Neural cell (in vitro differentiated cells): ENCODE results near the gene IMMP2L.

Source experiments
- CTCF ChIP-seq: fragments of 450-650 bp; IDR thresholded peaks from 2 replicates; pipeline ENCODE4 v1.5.1; 2014; ENCODE audit warnings: antibody characterized with exemption, mild to moderate bottlenecking, moderate library complexity; ENCODE audit not compliant: poor library complexity, severe bottlenecking
- EP300 ChIP-seq: fragments of 450-650 bp; conservative IDR thresholded peaks from 2 replicates; pipeline ENCODE4 v1.6.1; 2014; ENCODE audit warnings: antibody characterized with exemption, mild to moderate bottlenecking, moderate library complexity; ENCODE audit not compliant: poor library complexity, severe bottlenecking
- EZH2 ChIP-seq: fragments of 200-600, 300-800 bp; shearing (Covaris generic), sonication (generic); IDR thresholded peaks from 2 replicates; pipeline ENCODE4 v1.6.1; 2014; ENCODE audit warnings: antibody characterized with exemption, low read length, borderline replicate concordance, mild to moderate bottlenecking; ENCODE audit not compliant: insufficient read depth, poor library complexity, severe bottlenecking
- POLR2AphosphoS5 ChIP-seq: IDR thresholded peaks from 2 replicates; pipeline ENCODE4 v1.6.1; 2012
- SMC3 ChIP-seq: fragments of 450-650 bp; conservative IDR thresholded peaks from 2 replicates; pipeline ENCODE4 v1.6.1; 2014; ENCODE audit warnings: antibody characterized with exemption, mild to moderate bottlenecking, moderate library complexity; ENCODE audit not compliant: poor library complexity
- TAF1 ChIP-seq: IDR thresholded peaks from 2 replicates; pipeline ENCODE4 v1.6.1; 2012; ENCODE audit warnings: low read depth
- TF ChIP-seq, protein P1 (sequence below): IDR thresholded peaks from 2 replicates; pipeline ENCODE4 v1.6.1; 2012; ENCODE audit warnings: borderline replicate concordance

GRCh38 chr7:111010798-111011197 lies 551.5 kb downstream of the IMMP2L start:
- TF ChIP-seq CTCF (no peak), EZH2 (no peak), EP300 (no peak), POLR2AphosphoS5 (no peak), TAF1 (no peak), SMC3 (no peak)
- TF ChIP-seq, protein P1, sequence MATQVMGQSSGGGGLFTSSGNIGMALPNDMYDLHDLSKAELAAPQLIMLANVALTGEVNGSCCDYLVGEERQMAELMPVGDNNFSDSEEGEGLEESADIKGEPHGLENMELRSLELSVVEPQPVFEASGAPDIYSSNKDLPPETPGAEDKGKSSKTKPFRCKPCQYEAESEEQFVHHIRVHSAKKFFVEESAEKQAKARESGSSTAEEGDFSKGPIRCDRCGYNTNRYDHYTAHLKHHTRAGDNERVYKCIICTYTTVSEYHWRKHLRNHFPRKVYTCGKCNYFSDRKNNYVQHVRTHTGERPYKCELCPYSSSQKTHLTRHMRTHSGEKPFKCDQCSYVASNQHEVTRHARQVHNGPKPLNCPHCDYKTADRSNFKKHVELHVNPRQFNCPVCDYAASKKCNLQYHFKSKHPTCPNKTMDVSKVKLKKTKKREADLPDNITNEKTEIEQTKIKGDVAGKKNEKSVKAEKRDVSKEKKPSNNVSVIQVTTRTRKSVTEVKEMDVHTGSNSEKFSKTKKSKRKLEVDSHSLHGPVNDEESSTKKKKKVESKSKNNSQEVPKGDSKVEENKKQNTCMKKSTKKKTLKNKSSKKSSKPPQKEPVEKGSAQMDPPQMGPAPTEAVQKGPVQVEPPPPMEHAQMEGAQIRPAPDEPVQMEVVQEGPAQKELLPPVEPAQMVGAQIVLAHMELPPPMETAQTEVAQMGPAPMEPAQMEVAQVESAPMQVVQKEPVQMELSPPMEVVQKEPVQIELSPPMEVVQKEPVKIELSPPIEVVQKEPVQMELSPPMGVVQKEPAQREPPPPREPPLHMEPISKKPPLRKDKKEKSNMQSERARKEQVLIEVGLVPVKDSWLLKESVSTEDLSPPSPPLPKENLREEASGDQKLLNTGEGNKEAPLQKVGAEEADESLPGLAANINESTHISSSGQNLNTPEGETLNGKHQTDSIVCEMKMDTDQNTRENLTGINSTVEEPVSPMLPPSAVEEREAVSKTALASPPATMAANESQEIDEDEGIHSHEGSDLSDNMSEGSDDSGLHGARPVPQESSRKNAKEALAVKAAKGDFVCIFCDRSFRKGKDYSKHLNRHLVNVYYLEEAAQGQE: no peak
